ENCODE data around the gene TAL1.

Gene TAL1

DNA sequence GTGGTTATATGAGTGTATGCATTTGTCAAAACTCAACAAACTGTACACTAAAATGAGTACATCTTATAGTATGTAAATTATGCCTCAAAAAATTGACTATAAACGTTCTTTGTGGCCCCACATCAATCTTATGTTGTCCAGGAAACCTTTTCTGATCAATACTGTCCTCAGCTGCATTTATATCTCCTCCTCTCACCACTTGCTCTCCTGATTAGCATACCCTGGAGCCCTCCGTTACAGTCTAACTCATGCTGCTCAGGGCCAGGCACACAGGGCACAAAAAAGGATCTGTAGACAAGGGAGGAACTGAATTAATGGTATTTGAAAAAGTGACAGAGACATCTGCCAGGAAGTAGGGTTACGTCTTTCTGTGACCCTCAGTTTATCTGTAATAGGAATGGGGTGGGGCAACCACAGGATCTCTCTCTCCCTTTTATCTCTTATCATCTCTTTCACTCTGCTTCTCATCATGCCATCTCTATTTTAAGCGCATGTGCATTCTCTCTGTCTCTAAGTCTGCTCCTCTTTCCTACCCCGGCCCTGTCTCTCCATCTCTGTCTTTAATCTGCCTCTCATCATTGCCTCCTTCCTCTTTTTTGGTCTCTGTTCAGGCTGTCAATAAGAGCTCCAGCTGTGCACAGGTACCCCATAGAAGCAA lies 7.0 kb upstream of the TAL1 start:
- ATAC-seq (replicated peaks) (no peak), DNase-seq (no peak)
- peaks cover 0 to 5% of the 10 kb centered on the region in 2 donors for H3K4me1 Mint-ChIP-seq (ENCODE audit: low read depth in 2 of 2)
- peaks cover 42 to 54% of the 10 kb centered on the region in 2 donors for H3K27me3 Mint-ChIP-seq
- H3K36me3 Mint-ChIP-seq (ENCODE audit: insufficient read depth): no peaks in the 10 kb centered on the region
- H3K27ac Mint-ChIP-seq: no peak overlapping the region
- no peak overlapping the region for H3K4me3 Mint-ChIP-seq
- no peaks in the 10 kb centered on the region for H3K9me3 Mint-ChIP-seq

DNA sequence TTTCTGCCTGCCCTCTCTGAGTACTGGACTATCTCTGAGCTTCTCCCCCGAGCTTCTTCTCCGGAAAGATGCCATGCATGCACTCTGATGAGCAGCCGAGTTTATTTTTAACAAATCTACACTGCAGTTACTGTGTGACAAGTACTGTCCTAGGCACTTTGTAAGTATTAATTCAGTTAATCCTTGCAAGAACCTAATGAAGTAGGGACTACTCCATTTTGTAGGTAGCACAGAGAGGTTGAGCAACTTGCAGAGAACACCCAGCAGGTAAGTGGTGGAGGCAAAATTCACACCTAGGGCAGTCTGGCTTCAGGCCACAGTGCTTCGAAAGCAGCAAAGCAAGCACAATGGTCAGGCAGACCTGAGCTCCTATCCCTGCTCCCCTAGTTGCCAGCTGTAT lies 3.8 kb upstream of the TAL1 start:
- ATAC-seq (replicated peaks) (no peak), DNase-seq (no peak)
- no peaks in the 10 kb centered on the region for H3K9me3 Mint-ChIP-seq
- peaks cover 15 to 16% of the 10 kb centered on the region in 2 donors for H3K4me1 Mint-ChIP-seq (ENCODE audit: low read depth in 2 of 2)
- H3K36me3 Mint-ChIP-seq (ENCODE audit: insufficient read depth): no peaks in the 10 kb centered on the region
- H3K27ac Mint-ChIP-seq: no peak overlapping the region
- peaks cover 9 to 56% of the 10 kb centered on the region in 2 donors for H3K27me3 Mint-ChIP-seq
- H3K4me3 Mint-ChIP-seq: no peak overlapping the region

DNA sequence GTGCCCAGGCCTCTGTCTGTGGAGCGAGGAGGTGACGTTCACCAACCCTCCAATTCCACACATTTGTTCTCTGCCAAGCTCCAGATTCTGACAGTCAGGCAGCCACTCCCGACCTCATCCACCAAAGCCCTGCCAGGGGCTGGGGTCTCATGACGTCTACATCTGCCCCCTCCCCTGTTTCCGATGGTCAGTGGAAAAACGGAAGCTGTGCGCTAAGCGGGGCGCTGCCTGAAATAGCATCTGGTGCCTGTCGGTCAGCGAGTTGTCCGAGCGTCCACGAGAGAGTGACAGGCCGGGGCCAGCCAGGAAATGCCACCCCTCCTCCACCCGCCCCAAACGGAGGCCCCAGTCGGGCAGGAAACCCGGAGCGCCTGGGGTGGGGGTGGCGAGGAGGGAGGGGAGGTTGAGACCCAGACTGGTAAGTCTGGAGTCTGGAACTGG lies 3.2 kb upstream of the TAL1 start:
- H3K36me3 Mint-ChIP-seq (ENCODE audit: insufficient read depth): no peaks in the 10 kb centered on the region
- no peak overlapping the region for H3K4me3 Mint-ChIP-seq
- ATAC-seq (replicated peaks) (no peak), DNase-seq (no peak)
- H3K4me1 Mint-ChIP-seq (ENCODE audit: low read depth in 2 of 2): peaks cover 18 to 20% of the 10 kb centered on the region in 2 donors
- H3K9me3 Mint-ChIP-seq: no peaks in the 10 kb centered on the region
- peaks cover 8 to 62% of the 10 kb centered on the region in 2 donors for H3K27me3 Mint-ChIP-seq
- no peak overlapping the region for H3K27ac Mint-ChIP-seq

DNA sequence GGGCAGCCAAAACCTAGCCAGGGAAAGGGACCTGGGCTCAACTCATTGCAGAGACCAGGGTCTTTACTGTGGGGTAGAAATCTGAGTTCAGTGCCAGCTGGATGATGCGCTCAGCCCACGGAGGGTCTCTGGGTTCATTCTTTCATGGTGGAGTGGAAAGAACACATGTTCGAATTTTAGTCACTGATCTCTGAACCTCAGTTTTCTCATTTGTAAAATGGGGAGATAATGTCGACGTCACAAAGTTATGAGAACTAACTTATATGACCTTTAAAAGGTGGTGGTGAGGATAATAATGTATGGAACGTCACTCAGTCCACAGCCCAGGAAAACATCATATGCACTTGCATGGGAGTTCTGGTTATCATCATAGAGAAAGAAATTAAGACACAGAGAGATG lies 1.2 kb upstream of the TAL1 start:
- H3K4me1 Mint-ChIP-seq (ENCODE audit: low read depth in 2 of 2): peaks cover 23 to 28% of the 10 kb centered on the region in 2 donors
- peaks cover 8 to 74% of the 10 kb centered on the region in 2 donors for H3K27me3 Mint-ChIP-seq
- ATAC-seq (replicated peaks) (no peak), DNase-seq (no peak)
- H3K36me3 Mint-ChIP-seq (ENCODE audit: insufficient read depth): no peaks in the 10 kb centered on the region
- peak overlapping the region in 1 of 2 donors; percentile 6 for H3K27ac Mint-ChIP-seq
- H3K4me3 Mint-ChIP-seq: peak overlapping the region; percentile 58 to 80
- no peaks in the 10 kb centered on the region for H3K9me3 Mint-ChIP-seq

DNA sequence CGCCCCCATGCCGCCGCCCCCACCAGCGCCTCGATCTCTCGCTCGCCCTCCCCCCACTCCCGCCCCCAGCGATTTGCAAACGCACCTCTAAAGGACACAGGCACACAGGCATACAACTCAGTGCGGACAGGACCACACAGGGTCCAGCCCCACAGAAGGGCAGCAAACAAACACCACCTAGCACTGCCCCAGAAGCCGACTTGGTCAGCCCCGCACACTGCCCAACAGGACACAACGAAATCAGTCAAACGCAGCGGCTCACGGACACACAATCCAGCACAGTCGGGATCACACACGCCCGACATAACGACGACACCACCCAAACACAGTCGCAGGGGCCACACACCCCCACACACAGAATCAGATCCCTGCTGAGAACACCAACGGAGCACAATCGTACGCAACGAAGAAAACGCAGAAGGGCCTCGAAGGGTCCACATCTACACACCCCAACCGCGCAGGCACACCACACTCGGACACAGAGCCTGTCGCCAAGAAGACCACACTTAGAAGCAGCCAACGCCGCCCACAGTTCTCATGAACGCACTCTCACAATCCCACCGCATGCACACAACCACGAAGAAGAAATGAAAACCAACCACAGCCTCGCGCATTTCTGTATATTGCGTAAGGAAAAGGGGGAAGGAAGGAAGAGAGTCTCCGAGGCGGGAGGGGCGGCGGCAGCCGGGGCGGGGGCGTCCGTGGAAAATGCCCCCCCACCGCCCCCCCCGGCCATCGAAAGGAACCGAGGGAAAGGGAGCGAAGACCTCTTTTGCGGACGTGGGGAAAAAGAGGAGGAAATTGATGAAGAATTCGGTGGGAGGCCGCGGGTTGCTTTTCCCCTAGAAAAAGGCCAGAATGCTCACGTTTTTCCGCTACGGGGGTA lies 481 bp downstream of the TAL1 start:
- Mint-ChIP-seq H3K4me1 (ENCODE audit: low read depth in 2 of 2) (peaks cover 23 to 28% of the 10 kb centered on the region in 2 donors), H3K36me3 (ENCODE audit: insufficient read depth) (no peaks in the 10 kb centered on the region), H3K27ac (peak overlapping the region in 1 of 2 donors; percentile 70), H3K27me3 (peaks cover 0 to 80% of the 10 kb centered on the region in 2 donors), H3K9me3 (no peaks in the 10 kb centered on the region), H3K4me3 (peak overlapping the region; percentile 80 to 82)
- DNase-seq: peak in 1 of 3 experiments; percentile 9
- peak; percentile 35 for ATAC-seq (replicated peaks)

DNA sequence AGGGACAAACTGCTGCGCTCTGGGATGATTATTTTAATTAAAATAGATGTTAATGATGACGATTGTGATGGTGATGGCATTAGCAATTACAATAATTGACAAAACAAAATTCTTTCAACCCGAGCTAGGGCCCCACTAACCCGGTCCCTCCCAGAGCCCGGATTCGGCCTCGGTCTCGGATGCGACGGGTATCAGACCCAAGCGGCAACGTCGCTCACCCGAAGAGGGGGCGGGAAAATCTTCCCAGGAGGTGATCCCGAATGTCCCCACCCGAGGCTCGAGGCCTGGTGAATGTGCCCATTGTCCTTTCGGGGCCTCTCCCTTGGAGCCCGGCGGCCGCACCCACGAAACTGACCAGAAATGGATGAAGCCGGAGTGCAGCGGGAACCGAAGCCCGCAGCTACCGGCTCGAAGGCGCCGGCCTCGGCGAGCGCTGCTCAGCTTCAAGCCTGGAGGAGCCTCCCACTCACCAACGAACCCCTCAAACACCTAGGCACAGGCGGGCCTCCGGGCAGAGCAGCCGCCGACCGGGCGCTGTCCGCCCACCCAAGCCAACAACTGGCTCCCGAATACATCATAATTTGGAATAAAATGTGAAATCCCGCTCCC lies 1.2 kb downstream of the TAL1 start:
- Mint-ChIP-seq H3K9me3 (no peaks in the 10 kb centered on the region), H3K36me3 (ENCODE audit: insufficient read depth) (no peaks in the 10 kb centered on the region), H3K27ac (peak overlapping the region in 1 of 2 donors; percentile 70), H3K4me3 (peak overlapping the region; percentile 80 to 82), H3K4me1 (ENCODE audit: low read depth in 2 of 2) (peaks cover 27 to 31% of the 10 kb centered on the region in 2 donors), H3K27me3 (peaks cover 0 to 88% of the 10 kb centered on the region in 2 donors)
- no peak for DNase-seq
- no peak for ATAC-seq (replicated peaks)

DNA sequence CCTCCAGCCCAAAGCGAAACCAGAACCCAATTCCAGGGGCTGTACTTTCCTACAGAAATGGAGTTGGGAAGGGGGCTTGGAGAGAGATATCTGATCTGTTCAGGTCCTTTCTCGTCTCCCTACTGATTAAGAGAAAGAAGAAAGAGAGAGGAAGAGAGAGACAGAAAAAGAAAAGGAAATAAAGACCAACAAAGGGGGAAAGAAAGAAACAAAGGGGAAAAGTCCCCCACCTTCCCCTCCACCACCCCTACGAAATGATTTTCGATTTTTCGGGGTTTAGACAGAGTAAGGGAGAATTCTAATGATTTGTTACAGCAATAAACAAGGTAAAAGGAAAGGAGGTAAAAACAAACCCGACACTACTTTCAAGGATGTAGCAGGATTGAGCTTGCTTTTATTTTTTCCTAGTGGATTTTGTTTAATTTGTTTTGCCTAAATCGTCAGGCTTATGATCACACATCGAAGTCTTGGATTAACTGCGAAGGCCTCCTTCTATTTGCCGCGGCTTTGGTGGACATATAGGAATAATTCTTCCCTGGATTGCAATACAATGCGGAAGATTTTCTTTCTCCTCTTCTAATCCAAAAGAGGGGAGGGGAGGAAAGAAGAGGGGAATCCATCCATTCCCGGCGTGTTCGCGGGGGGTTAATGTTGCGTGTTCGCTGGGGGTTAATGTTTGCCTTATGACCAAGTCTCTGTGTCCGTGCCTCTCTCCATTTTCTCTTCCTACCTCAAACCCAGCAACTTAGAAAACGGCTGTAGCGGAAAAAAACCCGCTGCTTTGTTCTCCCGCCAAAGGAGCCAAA lies 1.9 kb downstream of the TAL1 start:
- H3K27ac Mint-ChIP-seq: no peak overlapping the region
- H3K4me3 Mint-ChIP-seq: peak overlapping the region; percentile 80 to 82
- H3K36me3 Mint-ChIP-seq (ENCODE audit: insufficient read depth): no peaks in the 10 kb centered on the region
- ATAC-seq (replicated peaks) (no peak), DNase-seq (no peak)
- peaks cover 0 to 90% of the 10 kb centered on the region in 2 donors for H3K27me3 Mint-ChIP-seq
- H3K4me1 Mint-ChIP-seq (ENCODE audit: low read depth in 2 of 2): peaks cover 29 to 33% of the 10 kb centered on the region in 2 donors
- H3K9me3 Mint-ChIP-seq: no peaks in the 10 kb centered on the region

DNA sequence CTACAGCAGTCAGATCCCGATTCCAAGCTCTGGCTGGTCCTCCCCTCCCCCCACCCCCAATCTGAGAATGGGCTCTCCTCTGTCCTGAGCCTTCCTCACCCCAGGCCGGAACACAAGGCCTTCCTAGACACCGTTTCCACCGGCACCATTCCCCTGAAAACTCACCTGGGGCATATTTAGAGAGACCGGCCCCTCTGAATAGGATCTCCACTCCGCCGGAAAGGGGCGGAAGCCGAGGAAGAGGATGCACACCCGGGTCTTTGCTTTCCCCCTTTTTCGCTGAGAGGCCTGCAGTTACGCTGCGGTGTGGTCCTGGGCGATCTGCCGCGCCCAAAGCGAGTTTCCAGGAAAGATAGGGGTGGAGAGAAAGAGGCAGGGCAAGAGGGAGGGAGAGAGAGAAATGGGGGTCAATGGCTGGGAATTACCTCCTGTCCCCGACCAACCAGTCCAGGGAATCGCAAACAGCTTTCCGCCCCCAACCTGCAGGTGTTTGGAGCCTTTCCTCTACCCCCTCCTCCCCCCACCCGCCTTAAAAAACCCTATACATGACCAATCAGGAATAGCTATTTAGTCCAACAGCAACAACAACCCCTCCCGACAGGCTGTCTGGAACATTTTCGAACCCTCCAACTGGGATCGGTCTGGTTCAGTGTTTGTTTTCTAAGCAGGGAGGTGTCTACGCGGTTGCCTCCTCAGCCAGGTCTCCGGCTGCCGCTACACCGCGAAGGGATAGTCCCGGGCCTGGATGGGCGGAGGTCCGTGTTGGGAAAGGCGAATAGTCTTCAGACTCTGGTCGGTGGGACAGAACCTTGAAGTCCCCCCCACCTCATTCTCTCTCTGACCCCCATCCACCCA lies 2.8 kb downstream of the TAL1 start:
- peaks cover 0 to 83% of the 10 kb centered on the region in 2 donors for H3K27me3 Mint-ChIP-seq
- no peak for ATAC-seq (replicated peaks)
- H3K4me3 Mint-ChIP-seq: peak overlapping the region; percentile 49 to 80
- peaks cover 29 to 33% of the 10 kb centered on the region in 2 donors for H3K4me1 Mint-ChIP-seq (ENCODE audit: low read depth in 2 of 2)
- no peak overlapping the region for H3K27ac Mint-ChIP-seq
- no peak for DNase-seq
- H3K9me3 Mint-ChIP-seq: no peaks in the 10 kb centered on the region
- no peaks in the 10 kb centered on the region for H3K36me3 Mint-ChIP-seq (ENCODE audit: insufficient read depth)

DNA sequence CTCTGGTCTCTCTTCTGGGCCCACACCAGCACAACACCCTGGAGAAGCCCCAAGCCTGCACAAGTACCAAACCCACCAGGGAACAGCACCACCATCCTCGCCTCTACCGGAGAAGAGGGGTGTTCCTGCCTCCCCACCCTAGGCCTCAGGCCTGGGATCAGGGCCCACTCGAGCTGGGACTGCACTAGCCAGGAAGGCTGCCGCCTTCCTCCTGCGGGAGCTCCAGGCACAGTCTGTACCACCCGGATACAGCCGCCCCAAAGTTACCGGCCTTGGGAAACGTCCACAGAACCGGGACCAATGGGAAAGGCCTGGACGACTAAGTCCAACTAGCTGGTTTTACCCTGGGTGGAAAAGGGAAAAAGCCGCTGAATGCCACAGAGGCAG lies 3.4 kb downstream of the TAL1 start:
- H3K4me1 Mint-ChIP-seq (ENCODE audit: low read depth in 2 of 2): peaks cover 29 to 33% of the 10 kb centered on the region in 2 donors
- H3K36me3 Mint-ChIP-seq (ENCODE audit: insufficient read depth): no peaks in the 10 kb centered on the region
- H3K9me3 Mint-ChIP-seq: no peaks in the 10 kb centered on the region
- ATAC-seq (replicated peaks): no peak
- H3K4me3 Mint-ChIP-seq: no peak overlapping the region
- DNase-seq: no peak
- peaks cover 0 to 77% of the 10 kb centered on the region in 2 donors for H3K27me3 Mint-ChIP-seq
- H3K27ac Mint-ChIP-seq: no peak overlapping the region

DNA sequence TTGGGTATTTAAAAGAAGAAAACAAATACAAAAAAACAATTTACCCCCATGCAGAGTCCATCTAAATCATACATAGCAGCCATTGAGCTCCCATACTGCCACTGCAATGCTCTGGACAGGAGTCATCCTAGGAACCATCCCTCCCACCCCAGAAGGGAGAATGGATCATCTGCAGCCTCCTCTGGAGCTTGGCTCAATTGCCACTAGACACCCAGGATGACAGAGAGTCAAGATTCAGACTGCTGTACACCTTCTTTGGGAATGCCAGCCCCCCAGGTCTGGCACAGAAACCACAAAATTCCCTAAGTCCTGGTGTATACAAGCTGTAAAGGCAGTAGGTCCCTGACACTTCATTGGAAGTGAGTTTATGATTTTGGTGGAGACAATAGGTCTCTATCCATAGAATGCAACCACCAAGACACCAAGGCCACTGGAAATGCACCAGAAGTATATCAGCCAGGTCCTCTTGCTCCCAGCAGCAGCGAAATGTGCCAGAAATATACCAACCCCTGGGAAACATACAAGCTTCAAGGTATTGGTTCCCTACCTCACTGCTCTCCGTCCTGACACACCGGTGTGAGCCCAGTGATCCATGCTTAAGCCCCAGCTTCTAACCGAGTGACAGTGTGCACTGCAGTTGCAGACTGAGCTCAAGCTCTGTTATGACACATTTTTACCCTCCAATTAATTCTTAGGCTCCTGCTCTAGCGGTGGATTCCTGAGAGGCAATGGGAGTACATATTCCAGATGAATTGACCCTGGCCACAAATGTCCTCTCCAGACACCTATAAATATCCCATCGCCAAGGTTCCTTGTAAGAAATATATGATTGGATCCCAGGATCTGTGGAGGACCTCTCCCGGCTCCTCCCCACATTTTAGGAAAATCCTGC lies 4.4 kb downstream of the TAL1 start:
- no peaks in the 10 kb centered on the region for H3K36me3 Mint-ChIP-seq (ENCODE audit: insufficient read depth)

DNA sequence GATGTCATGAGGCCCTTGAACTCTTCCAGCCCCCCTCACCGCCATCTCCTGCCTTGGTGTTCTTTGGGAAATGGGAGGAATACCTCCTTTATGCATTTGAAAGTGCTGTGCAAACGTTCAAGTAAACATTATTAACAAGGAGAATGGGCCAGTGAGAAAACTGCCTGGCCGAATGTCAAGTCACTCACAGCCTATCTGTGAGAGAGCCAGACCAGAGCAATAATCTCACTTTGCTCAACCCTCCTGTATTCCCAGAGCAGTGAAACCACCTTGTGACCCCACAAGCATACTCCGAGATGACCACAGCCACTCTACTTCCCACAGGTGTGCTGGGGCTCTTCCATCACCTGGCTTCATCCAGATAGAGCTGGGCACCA lies 5.2 kb downstream of the TAL1 start:
- H3K4me1 Mint-ChIP-seq (ENCODE audit: low read depth in 2 of 2): peaks cover 24 to 26% of the 10 kb centered on the region in 2 donors
- ATAC-seq (replicated peaks) (no peak), DNase-seq (no peak)
- no peaks in the 10 kb centered on the region for H3K36me3 Mint-ChIP-seq (ENCODE audit: insufficient read depth)
- H3K27ac Mint-ChIP-seq: no peak overlapping the region
- H3K9me3 Mint-ChIP-seq: no peaks in the 10 kb centered on the region
- peaks cover 0 to 62% of the 10 kb centered on the region in 2 donors for H3K27me3 Mint-ChIP-seq
- H3K4me3 Mint-ChIP-seq: no peak overlapping the region

More for the DNA sequence above, 4.4 kb downstream of the TAL1 start:
- Mint-ChIP-seq H3K27ac (no peak overlapping the region), H3K27me3 (peaks cover 0 to 67% of the 10 kb centered on the region in 2 donors), H3K4me3 (no peak overlapping the region), H3K9me3 (no peaks in the 10 kb centered on the region), H3K4me1 (ENCODE audit: low read depth in 2 of 2) (peaks cover 28 to 31% of the 10 kb centered on the region in 2 donors)
- DNase-seq (no peak), ATAC-seq (replicated peaks) (no peak)

Measured in effector memory CD8-positive, alpha-beta T cell (primary cell).